H1 (cell line): Measurements from ENCODE around the gene LPO. TPM values are rescaled to one million over a fixed set of nuclear protein-coding genes. Genes with fewer than 3 reads are reported as not detected.
A peak's percentile ranks its signal among the peaks of the same experiment; 100 is the strongest.

Experiments
- CTCF ChIA-PET: fragments of 300-600 bp; sonication (Branson Sonifier 250); formaldehyde crosslinking; loops from one replicate; lab custom pipeline; 2021; ENCODE audit not compliant: partially characterized antibody; lab: Charles Lee
- POLR2A ChIA-PET: fragments of 300-600 bp; sonication (Branson Sonifier 250); formaldehyde crosslinking; loops from one replicate; lab custom pipeline; 2021; ENCODE audit warnings: inconsistent platforms; ENCODE audit not compliant: partially characterized antibody; lab: Charles Lee
- DNase-seq, 2 experiments: peaks; one replicate each; pipeline versions ENCODE4 v3.0.0 to v3.0.0-alpha.2; 2010 to 2022; ENCODE audit warnings: low spot score in 2 of 2, low read depth in 1 of 2, mixed read lengths in 1 of 2
- FAIRE-seq: peaks from 2 replicates; lab custom pipeline; 2011; peaks lifted over from hg19 to GRCh38; lab: Jason Lieb, UNC
- H2AFZ ChIP-seq: 2 replicates; pipeline ENCODE4 v1.8.1; 2012; ENCODE audit warnings: low read length, inconsistent platforms
- H2AK5ac ChIP-seq: 2 replicates; pipeline ENCODE4 v1.6.1; 2013; ENCODE audit warnings: low read depth, low read length
- H2BK120ac ChIP-seq: replicated peaks from 2 replicates; pipeline ENCODE3; 2013; ENCODE audit warnings: low read depth, low read length, inconsistent platforms
- H2BK12ac ChIP-seq: 2 replicates; pipeline ENCODE4 v1.6.1; 2013; ENCODE audit warnings: low read depth, low read length
- H2BK15ac ChIP-seq: 2 replicates; pipeline ENCODE4 v1.6.1; 2013; ENCODE audit warnings: low read length
- H2BK20ac ChIP-seq: 2 replicates; pipeline ENCODE4 v1.6.1; 2013; ENCODE audit warnings: low read length
- H2BK5ac ChIP-seq: 2 replicates; pipeline ENCODE4 v1.6.1; 2013; ENCODE audit warnings: low read depth, low read length
- H3K14ac ChIP-seq: 2 replicates; pipeline ENCODE4 v1.6.1; 2013; ENCODE audit warnings: inconsistent platforms; ENCODE audit not compliant: insufficient read length
- H3K18ac ChIP-seq: 2 replicates; pipeline ENCODE4 v1.6.1; 2013; ENCODE audit warnings: low read length; ENCODE audit errors: extremely low read depth
- H3K23ac ChIP-seq: 2 replicates; pipeline ENCODE4 v1.6.1; 2013; ENCODE audit warnings: inconsistent platforms; ENCODE audit not compliant: insufficient read length
- H3K23me2 ChIP-seq: 2 replicates; pipeline ENCODE4 v1.6.1; 2013; ENCODE audit warnings: low read depth, low read length
- H3K27ac ChIP-seq: 2 replicates; pipeline ENCODE4 v1.6.1; 2011; ENCODE audit warnings: low read depth, low read length, inconsistent platforms
- H3K27me3 ChIP-seq, 4 experiments: replicated peaks in 1 of 4; 1 replicate in 1 of 4; 2 replicates in 3 of 4; pipeline versions ENCODE4 v1.6.1 to v1.8.1; 2011 to 2013; ENCODE audit warnings: low read length in 3 of 4, mild to moderate bottlenecking in 3 of 4, inconsistent platforms in 2 of 4, mixed read lengths in 2 of 4, moderate library complexity in 1 of 4; ENCODE audit not compliant: control insufficient read depth in 3 of 4, insufficient read depth in 3 of 4; ENCODE audit errors: extremely low read depth in 1 of 4
- H3K36me3 ChIP-seq, 4 experiments: 2 replicates each; pipeline versions ENCODE4 v1.6.1 to v1.8.1; 2011 to 2013; ENCODE audit warnings: mild to moderate bottlenecking in 4 of 4, low read length in 3 of 4, moderate library complexity in 2 of 4, control low read depth in 1 of 4, inconsistent platforms in 1 of 4; ENCODE audit not compliant: insufficient read depth in 4 of 4, control insufficient read depth in 2 of 4
- H3K4ac ChIP-seq: replicated peaks from 2 replicates; pipeline ENCODE3; 2013; ENCODE audit warnings: low read length, low read depth, mixed read lengths, inconsistent platforms; ENCODE audit not compliant: insufficient read length
- H3K4me1 ChIP-seq, 4 experiments: replicated peaks in 1 of 4; 1 replicate in 1 of 4; 2 replicates in 3 of 4; pipeline versions ENCODE4 v1.6.1 to v1.8.1; 2011 to 2013; ENCODE audit warnings: low read length in 3 of 4, inconsistent platforms in 2 of 4, mixed read lengths in 1 of 4; ENCODE audit not compliant: insufficient read depth in 4 of 4, control insufficient read depth in 3 of 4
- H3K4me2 ChIP-seq, 2 experiments: 2 replicates each; pipeline versions ENCODE4 v1.6.1 to v1.8.1; 2011 to 2013; ENCODE audit warnings: low read depth in 2 of 2, low read length in 2 of 2, control low read depth in 1 of 2, inconsistent platforms in 1 of 2, mild to moderate bottlenecking in 1 of 2; ENCODE audit not compliant: insufficient read depth in 1 of 2
- H3K4me3 ChIP-seq, 4 experiments: fragments of 200-600, 300-600 bp in 1 of 4; sonication (generic), shearing (Covaris generic), sonication (Bioruptor Twin) in 1 of 4; 2 replicates each; pipeline versions ENCODE4 v1.5.1 to v1.8.1; 2011 to 2016; ENCODE audit warnings: low read length in 4 of 4, low read depth in 3 of 4, control low read depth in 2 of 4, inconsistent platforms in 2 of 4, mild to moderate bottlenecking in 2 of 4, mixed read lengths in 1 of 4, moderate library complexity in 1 of 4; ENCODE audit not compliant: insufficient read depth in 2 of 4; ENCODE audit errors: extremely low read depth in 1 of 4
- H3K56ac ChIP-seq: replicated peaks from 2 replicates; pipeline ENCODE3; 2013; ENCODE audit warnings: low read depth, mild to moderate bottlenecking, mixed read lengths, low read length, inconsistent platforms; ENCODE audit not compliant: insufficient read length
- H3K79me1 ChIP-seq: 2 replicates; pipeline ENCODE4 v1.6.1; 2013; ENCODE audit warnings: low read depth, low read length, control low read depth
- H3K79me2 ChIP-seq, 2 experiments: 2 replicates each; pipeline versions ENCODE4 v1.6.1 to v1.8.1; 2012 to 2013; ENCODE audit warnings: low read length in 2 of 2, mild to moderate bottlenecking in 2 of 2, inconsistent platforms in 1 of 2; ENCODE audit not compliant: insufficient read depth in 2 of 2, control insufficient read depth in 1 of 2
- H3K9ac ChIP-seq, 4 experiments: replicated peaks in 1 of 4; 1 replicate in 1 of 4; 2 replicates in 3 of 4; pipeline versions ENCODE4 v1.6.1 to v1.8.1; 2011 to 2013; ENCODE audit warnings: low read depth in 3 of 4, low read length in 3 of 4, control low read depth in 2 of 4, mild to moderate bottlenecking in 2 of 4, moderate library complexity in 2 of 4, inconsistent platforms in 1 of 4; ENCODE audit errors: extremely low read depth in 1 of 4
- H3K9me3 ChIP-seq, 2 experiments: 2 replicates each; pipeline versions ENCODE4 v1.6.1 to v1.8.1; 2012 to 2013; ENCODE audit warnings: mild to moderate bottlenecking in 2 of 2, moderate library complexity in 2 of 2, control low read depth in 1 of 2, inconsistent platforms in 1 of 2, low read depth in 1 of 2, low read length in 1 of 2, mixed read lengths in 1 of 2; ENCODE audit not compliant: insufficient read depth in 2 of 2
- H4K20me1 ChIP-seq, 2 experiments: replicated peaks in 1 of 2; 2 replicates each; pipeline versions ENCODE3 to v1.8.1; 2011 to 2013; ENCODE audit warnings: inconsistent platforms in 2 of 2, low read length in 2 of 2, mild to moderate bottlenecking in 1 of 2; ENCODE audit not compliant: insufficient read depth in 2 of 2, control insufficient read depth in 1 of 2
- H4K5ac ChIP-seq: 2 replicates; pipeline ENCODE4 v1.6.1; 2013; ENCODE audit warnings: low read length, low read depth, mixed read lengths, inconsistent platforms; ENCODE audit not compliant: insufficient read length
- H4K8ac ChIP-seq: 2 replicates; pipeline ENCODE4 v1.8.0; 2013; ENCODE audit warnings: mild to moderate bottlenecking, moderate library complexity, low read length, inconsistent platforms; ENCODE audit not compliant: insufficient read depth; ENCODE audit errors: extremely low read depth
- H4K91ac ChIP-seq: replicated peaks from 2 replicates; pipeline ENCODE3; 2013; ENCODE audit warnings: low read length, mixed read lengths, inconsistent platforms; ENCODE audit not compliant: insufficient read length
- CREB1 ChIP-seq: IDR thresholded peaks from 2 replicates; pipeline ENCODE4 v1.6.1; 2012; ENCODE audit warnings: inconsistent platforms
- RAD21 ChIP-seq, 2 experiments: IDR thresholded peaks in 1 of 2; conservative IDR thresholded peaks in 1 of 2; 2 replicates each; pipeline ENCODE4 v1.6.1; 2011; ENCODE audit warnings: low read depth in 2 of 2, low read length in 2 of 2, improper control_type of control experiment in 1 of 2, inconsistent platforms in 1 of 2, mild to moderate bottlenecking in 1 of 2, moderate library complexity in 1 of 2
- TAF7 ChIP-seq: optimal IDR thresholded peaks from 2 replicates; pipeline ENCODE3; 2011; ENCODE audit warnings: low read depth, mild to moderate bottlenecking, inconsistent platforms, low read length, moderate library complexity, borderline replicate concordance
- WGBS, 2 experiments: shearing (Covaris generic) in 1 of 2; methylation state at CpG; one replicate each; pipeline versions ENCODE4 v1.1.6 to v1.1.7; 2013 to 2015; ENCODE audit warnings: low lambda C conversion rate in 2 of 2, mixed read lengths in 2 of 2, inconsistent platforms in 1 of 2, low coverage in 1 of 2, missing lambda C conversion rate in 1 of 2; ENCODE audit not compliant: insufficient replicate concordance in 2 of 2, insufficient coverage in 1 of 2, insufficient read length in 1 of 2; ENCODE audit errors: extremely low coverage in 1 of 2, missing lambda C conversion rate in 1 of 2; 5-methylcytosine and 5-hydroxymethylcytosine counted together
- polyA plus RNA-seq, 7 experiments: library from polyadenylated mRNA; depleted of rRNA in 3 of 7; stranded (reverse) in 5 of 7; unstranded in 2 of 7; fragments of >200 nt in 5 of 7; fragments of 200-250 nt in 2 of 7; gene quantifications; 1 replicate in 5 of 7; 2 replicates in 1 of 7; 4 replicates in 1 of 7; pipeline versions ENCODE4 v1.2.1 to v1.2.3, GENCODE V29; 2011 to 2013; ENCODE audit warnings: missing spikeins in 2 of 7, mixed read lengths in 2 of 7
- total RNA-seq: library from RNA; stranded (reverse); fragmentation: NEBNext Ultra II Directional; extraction: Animal tissue kit (Norgen Biotek cat#: 25700); gene quantifications from 2 replicates; pipeline ENCODE4 v1.2.1, GENCODE V29; 2021
- TF ChIP-seq, protein P1 (sequence below), 3 experiments: IDR thresholded peaks; 1 replicate in 2 of 3; 2 replicates in 1 of 3; pipeline versions ENCODE4 v1.5.1 to v1.6.1; 2011; ENCODE audit warnings: low read length in 3 of 3, mild to moderate bottlenecking in 3 of 3, inconsistent platforms in 2 of 3, low read depth in 1 of 3, moderate library complexity in 1 of 3; ENCODE audit not compliant: insufficient read depth in 1 of 3; ENCODE audit errors: control extremely low read depth in 1 of 3

Gene LPO
- total and polyA plus RNA-seq, 2 of the 8 experiments (the other 6 are each of a cell fraction or from before 2014, with no cell fraction given) = 0.38 to 0.52 TPM

GRCh38 chr17:58210922-58211321 lies 27.5 kb upstream of the LPO start:
- no peak overlapping the region for H3K4me2 ChIP-seq
- H4K20me1 ChIP-seq = no peaks in the 10 kb centered on the region
- H3K4ac ChIP-seq = no peak overlapping the region
- H3K4me3 ChIP-seq = no peak overlapping the region
- no peak overlapping the region for H2BK120ac ChIP-seq
- 71% methylated on average over 5 of the region's 5 CpGs; no CpG with 5 or more reads in 1 of the 2 experiments for WGBS, 2 experiments
- H3K27ac ChIP-seq = no peak overlapping the region
- ChIA-PET POLR2A (interaction anchor here (1.1 kb wide), 1 partner anchor 27 kb away, joined by 3 read pairs; the partner anchor contains the start of gene LPO), CTCF (interaction anchor here (0.6 to 13.2 kb wide), 9 partner anchors 11 to 92 kb away, joined by 3 to 127 read pairs (median 5); no protein-coding TSS in a partner anchor)
- H3K4me1 ChIP-seq = no peaks in the 10 kb centered on the region
- H3K14ac ChIP-seq = no peak overlapping the region
- FAIRE-seq (no peak), DNase-seq (no peak)
- H2BK5ac ChIP-seq = no peak overlapping the region
- no peak overlapping the region for H2BK15ac ChIP-seq
- H2BK20ac ChIP-seq = no peak overlapping the region
- H3K9ac ChIP-seq = no peak overlapping the region
- H2BK12ac ChIP-seq = no peak overlapping the region
- no peak overlapping the region for H3K56ac ChIP-seq
- no peak overlapping the region for H4K91ac ChIP-seq
- H3K23me2 ChIP-seq = no peaks in the 10 kb centered on the region
- TF ChIP-seq, protein P1, sequence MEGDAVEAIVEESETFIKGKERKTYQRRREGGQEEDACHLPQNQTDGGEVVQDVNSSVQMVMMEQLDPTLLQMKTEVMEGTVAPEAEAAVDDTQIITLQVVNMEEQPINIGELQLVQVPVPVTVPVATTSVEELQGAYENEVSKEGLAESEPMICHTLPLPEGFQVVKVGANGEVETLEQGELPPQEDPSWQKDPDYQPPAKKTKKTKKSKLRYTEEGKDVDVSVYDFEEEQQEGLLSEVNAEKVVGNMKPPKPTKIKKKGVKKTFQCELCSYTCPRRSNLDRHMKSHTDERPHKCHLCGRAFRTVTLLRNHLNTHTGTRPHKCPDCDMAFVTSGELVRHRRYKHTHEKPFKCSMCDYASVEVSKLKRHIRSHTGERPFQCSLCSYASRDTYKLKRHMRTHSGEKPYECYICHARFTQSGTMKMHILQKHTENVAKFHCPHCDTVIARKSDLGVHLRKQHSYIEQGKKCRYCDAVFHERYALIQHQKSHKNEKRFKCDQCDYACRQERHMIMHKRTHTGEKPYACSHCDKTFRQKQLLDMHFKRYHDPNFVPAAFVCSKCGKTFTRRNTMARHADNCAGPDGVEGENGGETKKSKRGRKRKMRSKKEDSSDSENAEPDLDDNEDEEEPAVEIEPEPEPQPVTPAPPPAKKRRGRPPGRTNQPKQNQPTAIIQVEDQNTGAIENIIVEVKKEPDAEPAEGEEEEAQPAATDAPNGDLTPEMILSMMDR (IDR thresholded peaks at IDR 0.05; ENCODE audit: control extremely low read depth in 1 of 3, insufficient read depth in 1 of 3, low read depth in 1 of 3, low read length in 3 of 3) = peak; percentile 32 to 68 (median 60)
- TF ChIP-seq CREB1 = no peak
- TF ChIP-seq RAD21 (IDR thresholded peaks at IDR 0.05 in 1 of 2, conservative IDR thresholded peaks at IDR 0.05 in 1 of 2; ENCODE audit: low read depth in 2 of 2, low read length in 2 of 2) = peak; percentile 21 to 38; a peak in 2 of 4 replicates
- no peak for TF ChIP-seq TAF7
- H3K27me3 ChIP-seq = no peaks in the 10 kb centered on the region
- H3K79me1 ChIP-seq = no peaks in the 10 kb centered on the region
- H3K9me3 ChIP-seq = no peaks in the 10 kb centered on the region
- H3K79me2 ChIP-seq = no peaks in the 10 kb centered on the region
- H4K8ac ChIP-seq = no peak overlapping the region
- H2AFZ ChIP-seq = no peak overlapping the region
- no peak overlapping the region for H3K18ac ChIP-seq
- no peak overlapping the region for H4K5ac ChIP-seq
- H3K23ac ChIP-seq = no peak overlapping the region
- H3K36me3 ChIP-seq = peaks cover 0 to 17% (median 6%) of the 10 kb centered on the region in 4 experiments; a peak in 5 of 8 replicates
- no peak overlapping the region for H2AK5ac ChIP-seq
